Left renal pelvis (tissue), 4 donors: ENCODE results near the gene MTG1. TPM values are rescaled to one million over a fixed set of nuclear protein-coding genes. Genes with fewer than 3 reads are reported as not detected.
"Not testable (repeated sequence)": the region's sequence is repeated elsewhere in the genome, so short reads cannot be mapped to it uniquely, and the experiment has no call there.

ENCODE experiments used
- DNase-seq, 4 donors: peaks; one replicate each; pipeline ENCODE4 v3.0.0-alpha.2; 2013; ENCODE audit warnings: low read depth in 4 of 4, low spot score in 3 of 4
- polyA plus RNA-seq, 4 donors: library from polyadenylated mRNA; unstranded; fragments of 120-200 nt; gene quantifications; one replicate each; pipeline ENCODE4 v1.2.1, GENCODE V29; 2013; ENCODE audit not compliant: insufficient read length in 4 of 4

Gene MTG1
- polyA plus RNA-seq, 4 donors = 55.4 to 94.7 (median 66.1) TPM

GRCh38 chr10:133421336-133422222 is 27.6 kb downstream of the MTG1 start:
- no peak for DNase-seq

- DNase-seq = no peak
These were observed 28.4 kb downstream of the MTG1 start for GRCh38 chr10:133422223-133422806.

GRCh38 chr10:133422807-133423771 is 29.1 kb downstream of the MTG1 start:
- DNase-seq = no peak

- not testable (repeated sequence) for DNase-seq
These were observed 30.1 kb downstream of the MTG1 start for GRCh38 chr10:133424102-133424501.

GRCh38 chr10:133424601-133425000 is 30.6 kb downstream of the MTG1 start, which contains the start of gene SPRN:
SPRN (minus strand) TSS chr10:133424625; CDS start chr10:133423681, 944 bp downstream.
- DNase-seq = not testable (repeated sequence)

- DNase-seq = not testable (repeated sequence)
These were observed 35.6 kb downstream of the MTG1 start for GRCh38 chr10:133429571-133429970.

GRCh38 chr10:133431888-133432613 is 38.1 kb downstream of the MTG1 start:
- not testable (repeated sequence) for DNase-seq

GRCh38 chr10:133432789-133433188 is 38.8 kb downstream of the MTG1 start:
- not testable (repeated sequence) for DNase-seq

GRCh38 chr10:133438711-133439273 is 44.8 kb downstream of the MTG1 start:
- DNase-seq = no peak

- no peak for DNase-seq
These were observed 45.8 kb downstream of the MTG1 start for GRCh38 chr10:133439517-133440461.

- no peak for DNase-seq
These were observed 46.8 kb downstream of the MTG1 start for GRCh38 chr10:133440633-133441285.

- DNase-seq = not testable (repeated sequence)
These were observed 47.4 kb downstream of the MTG1 start for GRCh38 chr10:133441356-133441755.

GRCh38 chr10:133441780-133442179 is 47.8 kb downstream of the MTG1 start:
- DNase-seq = no peak

GRCh38 chr10:133442191-133442966 is 48.4 kb downstream of the MTG1 start:
- DNase-seq = no peak

GRCh38 chr10:133442967-133443924 is 49.3 kb downstream of the MTG1 start:
- no peak for DNase-seq
